GM21619 (cell line): ENCODE results near the gene KIF26B.

ENCODE experiments used
- ATAC-seq: cut with Tn5 transposase; IDR thresholded peaks from one replicate; pipeline ENCODE4 v1.9.1; 2021; ENCODE audit not compliant: unreplicated experiment

The KIF26B gene

DNA sequence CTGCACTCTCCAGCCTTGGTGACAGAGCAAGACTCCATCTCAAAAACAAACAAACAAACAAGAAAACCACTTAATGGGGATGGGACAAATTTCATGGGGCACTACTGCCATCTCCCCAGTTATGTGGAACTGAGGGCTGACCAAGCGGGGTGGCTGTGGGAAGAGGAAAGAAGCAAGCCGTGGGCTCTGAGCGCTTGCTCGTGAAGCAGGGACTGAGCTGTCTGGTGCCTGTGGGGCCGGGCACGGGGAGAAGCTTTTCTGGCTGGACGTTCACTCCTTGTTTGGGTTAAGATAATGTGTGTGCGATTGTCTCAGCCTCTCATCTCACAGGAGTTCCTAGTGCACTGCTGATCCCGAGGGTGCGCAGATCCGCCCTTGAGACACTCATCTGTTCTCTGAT, 22.0 kb upstream of the KIF26B start:
- ATAC-seq = no peak

DNA sequence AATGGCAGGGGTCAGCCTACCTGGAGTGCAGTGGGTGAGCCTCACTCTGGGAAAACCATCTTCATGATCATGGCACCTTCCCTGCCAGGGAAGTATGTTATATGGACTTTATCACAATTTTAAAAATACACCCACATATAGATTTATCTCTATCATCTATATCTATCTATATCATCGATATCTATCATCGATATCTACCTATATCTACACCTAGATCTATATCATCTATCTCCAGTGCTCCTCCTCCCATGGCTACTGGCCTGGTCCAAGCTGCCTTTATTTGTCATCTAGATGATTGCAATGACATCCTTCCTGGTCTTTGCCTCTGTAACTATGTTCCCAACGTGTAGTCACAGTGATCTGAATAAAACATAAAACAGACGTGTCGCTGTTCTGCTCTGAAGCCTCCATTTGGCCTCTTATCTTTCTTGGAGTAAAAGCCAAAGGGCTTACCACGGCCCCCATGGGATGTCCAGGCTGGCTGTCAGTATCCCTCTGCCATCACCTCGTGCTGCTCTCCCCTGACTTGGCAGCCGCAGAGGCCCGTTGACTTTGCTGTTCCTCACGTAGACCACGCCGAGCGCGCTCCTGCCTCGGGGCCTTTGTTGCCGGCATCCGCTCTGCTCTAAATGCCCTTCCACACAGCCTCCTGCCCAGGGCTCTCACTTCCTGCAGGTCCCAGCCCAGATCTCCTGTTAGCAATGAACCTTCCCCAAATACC, 20.6 kb upstream of the KIF26B start:
- no peak for ATAC-seq

DNA sequence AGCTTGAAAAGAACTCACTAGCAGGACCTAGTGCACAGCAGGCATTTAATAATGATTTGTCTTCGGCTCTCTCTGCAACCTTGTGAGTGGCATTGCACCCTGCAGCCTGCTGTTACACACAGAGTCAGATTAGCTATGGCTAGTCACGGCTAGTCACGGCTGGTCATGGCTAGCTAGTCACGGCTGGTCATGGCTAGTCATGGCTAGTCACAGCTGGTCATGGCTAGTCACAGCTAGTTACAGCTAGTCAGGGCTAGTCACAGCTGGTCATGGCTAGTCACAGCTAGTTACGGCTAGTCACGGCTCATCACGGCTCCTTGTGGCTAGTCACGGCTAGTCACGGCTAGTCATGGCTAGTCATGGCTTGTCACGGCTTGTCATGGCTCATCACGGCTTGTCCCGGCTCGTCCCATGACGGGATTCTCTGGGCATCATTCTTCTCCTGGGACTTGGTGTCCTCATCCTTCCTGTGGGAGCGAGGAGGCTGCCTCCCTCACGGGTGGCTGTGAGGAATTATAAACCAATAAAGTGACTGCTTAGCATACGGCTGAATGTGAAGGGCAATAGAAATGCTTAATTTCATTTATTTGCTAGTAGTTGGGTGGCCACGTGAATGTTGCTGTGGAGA, 12.5 kb upstream of the KIF26B start:
- ATAC-seq = no peak

DNA sequence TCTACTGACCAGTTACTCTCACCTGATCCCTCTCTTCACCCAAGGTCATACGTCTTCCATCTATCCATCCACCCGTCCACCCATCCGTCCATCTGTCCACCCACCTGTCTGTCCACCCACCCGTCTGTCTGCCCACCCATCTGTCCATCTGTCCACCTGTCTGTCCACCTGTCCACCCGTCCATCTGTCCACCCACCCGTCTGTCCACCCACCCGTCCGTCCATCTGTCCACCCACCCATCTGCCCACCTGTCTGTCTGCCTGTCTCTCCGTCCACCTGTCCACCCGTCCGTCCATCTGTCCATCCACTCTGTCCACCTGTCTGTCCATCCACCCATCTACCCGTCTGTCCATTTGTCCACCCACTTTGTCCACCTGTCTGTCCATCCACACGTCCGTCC, 11.8 kb upstream of the KIF26B start:
- ATAC-seq = no peak

DNA sequence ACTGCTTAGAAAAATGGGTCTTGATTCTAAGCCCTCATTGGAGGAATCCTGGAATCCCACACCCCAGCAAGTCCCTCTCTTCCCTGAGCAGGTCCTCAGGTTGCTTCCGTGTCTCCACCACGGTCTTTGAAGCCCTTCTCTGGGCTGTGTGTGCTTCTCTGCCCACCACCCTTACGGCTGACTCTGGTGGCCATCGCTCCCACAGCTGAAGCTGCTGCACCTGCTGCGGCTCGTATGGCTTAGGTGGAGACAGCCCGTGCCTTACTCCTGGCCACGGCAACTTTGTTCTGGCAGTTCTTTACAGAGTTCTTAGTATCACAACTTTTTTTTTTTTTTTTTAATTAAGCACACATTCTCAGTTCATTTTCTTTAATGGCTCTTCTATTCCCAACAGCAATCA, 10.9 kb upstream of the KIF26B start:
- ATAC-seq = no peak

DNA sequence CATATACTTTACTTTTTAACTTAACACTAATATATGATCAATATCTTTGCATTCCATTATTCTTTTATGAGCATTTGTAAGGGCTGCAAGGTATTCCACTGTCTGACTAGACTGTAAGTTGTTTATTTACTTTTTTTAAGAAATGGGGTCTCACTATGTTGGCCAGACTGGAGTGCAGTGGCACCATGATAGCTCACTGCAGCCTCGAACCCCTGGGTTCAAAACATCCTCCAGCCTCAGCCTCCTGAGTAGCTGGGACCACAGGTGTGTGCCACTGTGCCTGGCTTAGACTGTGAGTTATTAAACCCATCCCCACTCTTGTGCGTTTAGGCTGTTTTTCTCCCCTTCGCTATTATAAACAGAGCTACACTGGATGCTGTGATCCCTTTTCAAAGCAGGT, 6.7 kb upstream of the KIF26B start:
- ATAC-seq = no peak

DNA sequence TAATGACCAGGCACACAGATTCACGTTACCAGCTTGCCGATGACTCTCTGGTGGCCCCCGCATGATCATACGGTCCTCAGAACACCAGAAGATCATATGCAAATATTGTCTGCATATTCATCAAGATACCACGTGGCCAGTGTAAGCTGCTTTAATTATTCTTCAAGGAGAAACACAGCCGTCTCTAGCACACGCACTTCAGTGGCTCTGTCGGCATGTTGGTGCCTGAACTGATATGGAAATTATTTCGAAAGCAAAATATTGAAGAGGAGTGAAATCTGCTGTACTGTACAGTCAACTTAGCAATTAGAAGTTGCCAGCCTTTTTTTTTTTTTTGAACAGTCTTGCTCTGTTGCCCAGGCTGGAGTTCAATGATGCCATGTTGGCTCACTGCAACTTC, 5.9 kb upstream of the KIF26B start:
- no peak for ATAC-seq

DNA sequence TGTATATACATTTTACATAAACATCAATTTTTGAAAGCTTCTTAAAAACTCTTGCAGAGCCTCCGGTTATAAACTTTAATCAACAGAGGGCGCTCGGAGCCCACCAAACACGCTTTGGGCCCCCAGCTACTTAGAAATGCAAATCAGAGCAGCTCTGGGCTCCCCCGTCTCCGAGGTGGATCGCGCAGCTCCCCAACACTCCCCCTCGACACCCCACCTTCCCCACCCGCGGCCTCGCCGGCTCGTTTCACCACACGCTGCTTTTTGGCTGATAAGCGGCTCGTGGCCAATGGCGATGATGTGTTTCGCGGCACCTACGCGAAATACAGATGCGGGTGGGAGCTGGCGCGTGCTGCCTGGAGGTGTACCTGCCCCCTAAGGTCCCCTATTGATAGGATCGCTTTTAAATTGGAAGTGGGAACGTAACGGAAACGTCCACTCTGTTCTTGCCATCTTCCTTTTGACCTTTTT, 1.7 kb upstream of the KIF26B start:
- no peak for ATAC-seq

DNA sequence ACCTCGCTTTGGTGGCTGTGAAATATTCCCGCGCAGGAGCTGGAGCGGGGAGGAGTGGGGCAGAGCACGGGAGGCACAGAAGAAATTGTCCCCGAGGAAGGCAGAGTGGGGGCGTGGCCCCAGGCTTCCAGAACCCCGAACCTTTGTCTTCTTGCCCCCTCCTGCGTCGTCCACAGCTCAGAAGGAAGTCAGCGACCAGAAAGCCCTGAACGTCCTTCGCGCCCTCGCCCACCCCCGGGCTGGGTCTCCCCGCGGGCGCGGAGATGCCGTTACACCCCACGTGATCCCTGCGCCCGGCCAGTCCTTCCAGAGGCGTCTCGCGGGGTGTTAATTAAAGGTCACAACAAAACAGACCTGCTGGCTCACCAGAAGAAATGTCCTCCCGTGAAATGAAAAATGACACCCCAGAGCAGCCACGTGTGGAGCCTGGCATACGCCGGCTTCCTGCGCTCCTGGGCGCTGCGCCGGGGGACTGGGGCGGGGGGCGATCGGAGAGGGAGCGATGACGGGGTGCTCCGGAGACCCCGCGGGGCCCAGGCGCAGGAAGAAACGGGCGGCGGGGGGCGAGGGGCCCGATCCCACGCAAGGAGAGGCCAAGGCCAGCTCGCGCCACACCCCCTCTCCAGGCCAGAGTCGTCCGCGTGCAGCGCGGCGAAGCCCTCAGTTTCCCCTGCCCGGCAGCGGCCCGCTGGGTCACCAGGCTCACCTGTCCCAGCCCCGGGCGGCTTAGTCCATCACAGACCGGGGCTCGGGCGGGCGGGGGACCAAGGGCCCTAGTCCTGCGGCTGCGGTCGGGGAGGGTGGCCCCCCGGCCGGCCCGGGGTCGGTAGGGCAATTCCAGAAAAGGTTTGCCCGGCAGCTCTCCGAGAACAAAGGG, 995 bp upstream of the KIF26B start:
- ATAC-seq = no peak

DNA sequence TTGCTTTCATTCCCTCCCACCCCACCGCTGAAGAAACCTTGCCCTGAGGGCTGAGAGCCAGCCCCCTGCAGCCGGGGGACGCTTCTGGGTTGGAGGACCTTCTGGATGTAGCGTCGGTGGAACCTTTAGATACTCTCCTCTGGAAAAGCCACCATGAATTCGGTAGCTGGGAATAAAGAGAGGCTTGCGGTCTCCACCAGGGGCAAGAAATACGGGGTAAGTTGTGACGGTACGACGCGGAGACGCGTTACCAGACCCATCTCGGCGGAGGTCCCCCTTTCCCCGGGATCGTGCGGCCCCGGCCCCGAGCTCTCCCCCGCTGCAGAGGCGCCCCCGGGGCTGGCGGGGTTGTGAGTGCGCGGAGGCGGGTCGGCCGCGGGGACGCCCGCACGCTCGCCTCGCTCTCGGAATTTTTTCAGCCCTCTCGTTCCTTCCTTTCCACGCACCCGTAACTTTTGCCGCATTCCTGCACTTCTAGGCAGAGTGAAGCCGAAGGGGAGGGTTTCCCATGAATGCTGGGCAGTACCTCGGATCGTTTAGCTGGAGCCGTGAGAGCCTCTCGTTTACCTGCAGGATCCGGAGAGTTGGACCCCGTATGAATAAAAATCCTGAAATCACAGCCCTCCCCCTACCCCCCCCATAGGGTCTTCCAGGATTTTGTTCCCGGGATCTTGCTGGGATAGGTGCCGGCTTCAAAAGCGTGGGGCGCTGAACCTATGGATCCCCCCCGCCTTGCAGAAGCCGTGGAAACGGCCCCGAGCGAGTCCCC, 671 bp downstream of the KIF26B start:
- no peak for ATAC-seq

DNA sequence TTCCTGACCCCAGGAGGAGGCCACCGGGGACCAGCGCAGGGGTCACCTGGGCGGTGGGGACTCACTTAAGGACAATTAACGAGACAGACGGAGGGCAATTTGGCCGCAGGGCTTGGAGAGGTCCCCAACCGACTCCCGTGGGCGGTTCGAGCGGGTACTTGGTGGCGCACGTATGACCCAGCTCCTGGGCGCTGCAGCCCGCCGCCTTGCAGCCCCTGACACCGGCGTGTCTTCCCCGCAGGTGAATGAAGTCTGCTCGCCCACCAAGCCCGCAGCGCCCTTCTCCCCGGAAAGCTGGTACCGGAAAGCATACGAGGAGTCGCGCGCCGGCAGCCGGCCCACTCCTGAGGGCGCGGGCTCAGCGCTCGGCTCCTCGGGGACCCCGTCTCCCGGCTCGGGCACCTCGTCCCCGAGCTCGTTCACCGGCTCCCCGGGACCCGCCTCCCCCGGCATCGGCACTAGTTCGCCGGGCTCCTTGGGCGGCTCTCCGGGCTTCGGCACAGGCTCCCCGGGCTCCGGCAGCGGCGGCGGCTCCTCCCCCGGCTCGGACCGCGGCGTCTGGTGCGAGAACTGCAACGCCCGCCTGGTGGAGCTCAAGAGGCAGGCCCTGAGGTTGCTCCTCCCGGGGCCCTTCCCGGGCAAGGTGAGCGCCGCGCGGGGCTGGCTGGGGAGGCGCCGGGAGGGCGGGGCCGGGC, 1.4 kb downstream of the KIF26B start:
- peak; percentile 88 for ATAC-seq

DNA sequence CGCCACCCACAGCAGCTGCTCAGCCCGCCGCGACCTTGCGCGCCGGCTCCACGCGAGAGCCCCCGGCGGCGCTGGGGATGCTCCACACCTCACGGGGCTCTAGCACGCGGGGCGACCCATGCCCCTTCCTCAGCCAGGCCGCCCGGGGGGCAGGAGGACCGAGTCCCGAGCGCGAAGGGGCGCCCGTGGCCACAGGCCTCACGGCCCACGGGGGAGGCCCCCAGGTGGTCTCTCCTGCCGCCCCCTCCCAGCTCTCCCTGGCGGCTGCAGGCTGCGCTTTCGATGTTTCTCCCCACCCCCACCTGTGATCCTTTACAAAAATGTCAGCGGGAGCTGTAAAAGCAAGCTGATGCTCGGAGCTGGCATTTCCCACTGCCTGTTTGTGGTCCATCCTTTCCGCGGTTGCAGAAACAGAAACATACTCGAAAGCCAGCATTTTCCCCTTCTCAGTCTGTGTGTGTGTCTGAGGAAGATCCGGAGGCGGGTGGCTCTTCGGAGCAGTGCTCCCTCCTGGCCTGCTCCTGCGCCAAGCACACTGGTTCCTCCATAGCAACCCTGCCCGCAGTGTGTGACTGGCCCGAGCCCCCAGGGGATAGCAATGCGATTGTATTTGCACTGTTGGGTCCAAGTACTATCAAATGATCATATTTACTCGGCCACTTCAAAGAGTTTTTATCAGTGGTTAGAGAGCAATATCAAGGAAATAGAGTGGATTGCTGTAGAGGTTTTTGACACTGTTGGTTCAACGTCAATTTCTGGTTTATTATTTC, 2.1 kb downstream of the KIF26B start:
- ATAC-seq = no peak

DNA sequence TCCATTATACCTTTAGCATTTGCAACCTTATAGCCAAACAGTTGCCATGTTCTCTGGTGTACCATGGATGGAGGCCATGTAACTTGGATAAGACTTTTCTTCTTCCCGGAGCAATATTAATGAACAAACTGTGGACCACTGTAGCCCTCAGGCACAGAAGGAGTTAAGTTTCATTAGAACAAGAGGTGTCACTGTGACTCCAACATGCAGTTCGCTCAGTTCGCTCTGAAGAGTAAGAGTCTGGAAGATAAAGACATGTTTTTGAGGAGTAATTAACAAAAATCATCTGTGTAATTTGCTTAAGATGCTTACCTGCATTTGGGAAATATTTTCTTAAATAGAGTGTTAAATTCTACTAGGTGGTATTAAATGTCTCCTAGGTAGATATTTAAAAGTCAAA, 4.1 kb downstream of the KIF26B start:
- ATAC-seq = no peak

DNA sequence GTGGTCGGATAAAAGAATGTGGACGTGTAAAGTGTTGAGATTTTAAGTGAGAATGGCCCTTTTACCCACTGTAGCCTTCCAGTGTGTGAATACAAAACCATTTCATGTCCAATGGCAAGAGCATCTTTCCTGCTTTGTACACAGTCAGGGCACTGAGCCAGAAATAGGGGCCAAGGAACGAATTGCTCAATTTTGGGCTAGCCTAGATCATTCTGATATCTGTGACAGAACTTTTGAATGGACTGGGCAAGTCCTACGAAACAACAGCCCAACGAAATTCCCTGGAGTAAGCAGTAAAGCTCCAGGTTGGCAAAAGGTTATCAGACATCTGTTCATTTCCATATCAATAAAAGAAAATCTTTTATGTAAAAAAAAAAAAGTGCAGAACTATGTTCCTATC, 5.5 kb downstream of the KIF26B start:
- ATAC-seq = no peak

DNA sequence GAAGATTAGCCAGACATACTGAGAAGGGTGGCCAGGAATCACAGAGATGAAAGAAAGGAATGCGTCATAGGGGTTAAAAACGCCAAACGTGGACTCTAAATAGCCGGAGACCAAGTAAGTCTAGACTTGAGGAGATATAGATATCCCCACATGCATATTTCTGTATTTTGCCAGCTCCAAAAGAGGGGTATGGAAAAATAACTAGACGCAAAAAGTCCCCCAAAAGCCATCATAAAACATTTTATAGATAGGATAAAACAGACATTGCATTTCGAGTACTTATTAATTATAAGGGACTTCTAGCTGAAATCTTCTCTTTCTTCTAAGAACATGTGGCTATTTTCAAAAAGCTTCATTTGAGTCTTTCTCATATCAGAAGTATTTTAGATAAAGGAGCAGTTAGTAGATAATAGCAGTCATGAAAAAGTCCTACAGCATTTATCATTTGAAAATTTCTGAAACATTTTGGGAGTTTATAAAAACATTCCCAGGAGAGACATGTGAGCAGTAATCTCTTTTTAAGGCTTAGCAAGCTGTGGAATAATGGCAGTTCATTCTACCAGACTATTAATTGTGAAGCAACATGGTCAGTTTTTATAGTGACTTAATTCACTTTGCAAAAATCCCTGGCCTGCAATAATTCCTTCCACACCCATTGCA, 6.1 kb downstream of the KIF26B start:
- ATAC-seq = no peak

DNA sequence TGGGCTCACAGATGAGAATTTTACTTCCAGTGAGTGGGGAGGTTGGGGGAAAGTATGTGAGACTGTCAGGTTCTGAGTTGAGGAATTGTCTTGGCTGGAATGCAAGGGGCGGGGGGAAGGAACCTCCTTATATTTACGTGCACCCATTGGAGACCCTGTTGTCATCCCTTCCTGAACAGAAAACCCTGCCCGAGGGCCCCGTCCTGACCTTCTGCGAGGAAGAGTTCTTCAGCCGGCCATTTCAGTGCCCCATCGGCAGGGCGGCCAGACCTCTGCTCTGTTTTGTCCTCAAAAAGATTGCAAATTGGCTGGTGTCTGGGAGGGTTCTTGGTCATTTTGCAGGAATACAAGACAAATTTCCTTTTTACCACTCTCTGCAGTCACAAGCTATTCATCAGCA, 7.1 kb downstream of the KIF26B start:
- ATAC-seq = no peak

DNA sequence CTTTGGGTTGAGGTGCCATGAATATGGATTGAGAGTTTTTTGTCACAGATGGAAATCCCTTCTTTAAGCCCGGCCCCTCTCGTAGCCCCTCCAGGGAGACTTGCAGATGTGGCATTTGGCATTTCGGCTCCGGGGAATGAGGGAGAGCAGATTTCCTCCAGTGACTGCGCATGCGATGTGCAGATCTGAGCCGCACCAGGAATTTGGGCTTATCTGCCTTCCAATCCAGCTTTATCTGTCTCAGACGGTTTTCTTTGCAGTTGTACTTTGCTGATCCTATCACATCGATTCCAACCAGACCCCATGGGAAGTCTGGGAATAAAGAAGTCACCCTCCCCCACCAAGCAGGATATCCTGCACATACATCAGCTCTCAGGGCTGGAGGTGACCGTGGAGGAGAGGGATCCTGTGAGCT, 11.7 kb downstream of the KIF26B start:
- no peak for ATAC-seq

DNA sequence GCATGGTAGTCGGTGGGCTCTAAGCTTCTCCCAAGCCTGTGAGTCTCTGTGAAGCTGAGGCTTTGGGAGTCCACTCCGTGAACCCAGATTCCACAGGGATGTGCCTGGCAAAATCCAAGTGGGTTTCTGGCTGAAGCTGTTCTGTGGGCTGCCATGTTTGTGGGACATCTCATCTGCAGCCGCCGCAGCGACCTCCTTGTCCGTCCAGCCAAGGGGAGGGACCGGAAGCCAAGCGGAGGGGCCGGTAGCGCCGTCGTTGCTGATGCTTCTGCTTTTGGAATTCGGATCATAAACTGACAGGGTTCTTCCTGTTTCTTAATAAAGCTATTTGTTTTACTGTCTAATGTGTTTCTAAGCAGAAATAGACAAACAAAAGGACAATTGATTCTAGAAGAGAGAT, 13.3 kb downstream of the KIF26B start:
- no peak for ATAC-seq

DNA sequence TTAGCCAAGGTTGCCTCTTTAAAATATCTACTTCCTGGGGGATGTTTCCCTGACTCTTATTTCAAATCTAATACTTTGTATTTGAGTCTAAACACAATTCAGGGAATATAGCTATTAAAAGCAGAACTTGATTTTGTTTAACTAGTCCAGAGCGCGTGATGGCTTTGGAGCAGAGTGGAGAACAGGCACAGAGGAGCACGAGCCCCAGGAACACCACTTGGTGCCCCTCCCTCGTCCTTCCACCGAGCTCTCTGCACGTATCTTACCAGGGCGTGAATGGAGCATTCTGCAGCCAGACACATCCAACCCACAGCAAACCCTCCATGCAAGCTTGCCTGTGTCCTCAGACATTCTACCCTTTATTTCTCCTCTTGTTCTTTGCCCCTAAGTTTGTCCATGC, 14.1 kb downstream of the KIF26B start:
- ATAC-seq = no peak
